GM19455 (cell line): ENCODE measurements around the gene HK2.

Experiments
- ATAC-seq: cut with Tn5 transposase; IDR thresholded peaks from one replicate; pipeline ENCODE4 v1.9.1; 2021; ENCODE audit not compliant: unreplicated experiment

The HK2 gene

DNA sequence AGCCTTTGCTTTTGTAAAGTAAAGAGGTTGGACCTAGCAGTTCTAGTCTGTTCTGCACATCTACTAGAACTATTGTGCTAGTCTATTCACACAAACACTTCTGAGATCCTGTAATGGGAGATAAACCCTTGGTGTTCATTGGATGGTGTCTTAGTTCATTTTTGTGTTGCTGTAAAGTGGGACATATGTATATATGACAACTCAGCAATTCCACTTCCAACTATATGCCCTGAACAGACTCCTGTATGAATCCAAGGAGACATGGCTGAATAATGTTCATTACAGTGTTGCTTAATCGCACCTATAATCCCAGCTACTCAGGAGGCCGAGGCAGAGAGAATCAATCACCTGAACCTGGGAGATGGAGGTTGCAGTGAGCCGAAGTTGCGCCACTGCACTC lies 23.3 kb downstream of the HK2 start:
- no peak for ATAC-seq

- ATAC-seq = no peak
Measured at GRCh38 chr2:74857725-74858124, 23.8 kb downstream of the HK2 start.

- ATAC-seq = no peak
Measured at GRCh38 chr2:74858281-74858680, 24.4 kb downstream of the HK2 start.

DNA sequence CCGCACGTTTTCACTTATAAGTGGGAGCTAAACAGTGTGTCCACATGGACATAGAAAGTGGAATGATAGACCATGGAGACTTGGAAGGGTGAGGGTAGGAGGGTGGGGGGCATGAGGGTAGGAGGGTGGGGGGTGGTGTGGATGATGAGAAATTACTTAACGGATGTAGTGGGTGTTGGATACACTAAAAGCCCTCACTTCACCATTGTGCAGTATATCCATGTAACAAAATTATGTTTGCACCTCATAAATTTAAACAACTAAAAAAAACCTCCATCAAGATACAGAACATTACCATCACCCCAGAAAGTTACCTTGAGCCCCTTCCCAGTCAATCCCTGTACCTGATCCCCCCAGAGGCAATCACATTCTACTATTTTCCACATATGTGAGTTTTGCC lies 26.2 kb downstream of the HK2 start:
- ATAC-seq = no peak

DNA sequence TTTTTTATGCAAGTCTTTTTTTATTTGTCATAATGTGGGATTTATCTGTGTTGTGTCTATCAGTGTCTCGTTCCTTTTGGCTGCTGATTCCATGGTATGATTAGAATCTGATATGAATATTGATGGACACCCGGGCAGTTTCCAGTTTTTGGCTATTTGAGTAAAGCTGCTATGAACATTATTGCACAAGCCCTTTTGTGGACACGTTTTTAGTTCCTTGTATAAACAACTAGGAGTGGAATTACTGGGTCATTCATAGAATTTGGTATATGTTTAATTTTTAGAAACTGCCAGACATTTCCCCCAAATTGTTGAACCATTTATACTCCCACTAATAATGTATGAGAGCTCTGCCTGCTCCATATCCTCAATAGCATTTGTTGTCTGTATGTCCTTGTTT lies 26.6 kb downstream of the HK2 start:
- ATAC-seq = no peak

DNA sequence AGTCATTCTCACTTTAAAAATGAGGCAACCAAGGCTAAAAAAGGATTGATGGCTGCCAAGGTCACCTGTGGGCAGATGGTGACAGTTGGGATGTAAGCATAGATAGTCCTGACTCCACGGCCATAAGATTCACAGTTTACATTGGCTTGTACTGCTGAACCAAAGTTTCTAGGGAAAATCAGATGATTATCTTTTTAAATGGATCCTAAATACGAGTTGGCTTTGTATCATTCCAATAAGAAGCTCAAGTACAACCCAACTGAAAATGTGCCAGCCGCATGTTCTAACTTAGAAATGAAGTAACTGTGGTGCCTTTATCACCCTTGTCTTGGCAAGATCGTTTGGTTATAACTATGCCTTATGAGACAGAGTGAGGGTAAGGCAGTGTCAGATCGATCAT lies 27.6 kb downstream of the HK2 start:
- no peak for ATAC-seq

DNA sequence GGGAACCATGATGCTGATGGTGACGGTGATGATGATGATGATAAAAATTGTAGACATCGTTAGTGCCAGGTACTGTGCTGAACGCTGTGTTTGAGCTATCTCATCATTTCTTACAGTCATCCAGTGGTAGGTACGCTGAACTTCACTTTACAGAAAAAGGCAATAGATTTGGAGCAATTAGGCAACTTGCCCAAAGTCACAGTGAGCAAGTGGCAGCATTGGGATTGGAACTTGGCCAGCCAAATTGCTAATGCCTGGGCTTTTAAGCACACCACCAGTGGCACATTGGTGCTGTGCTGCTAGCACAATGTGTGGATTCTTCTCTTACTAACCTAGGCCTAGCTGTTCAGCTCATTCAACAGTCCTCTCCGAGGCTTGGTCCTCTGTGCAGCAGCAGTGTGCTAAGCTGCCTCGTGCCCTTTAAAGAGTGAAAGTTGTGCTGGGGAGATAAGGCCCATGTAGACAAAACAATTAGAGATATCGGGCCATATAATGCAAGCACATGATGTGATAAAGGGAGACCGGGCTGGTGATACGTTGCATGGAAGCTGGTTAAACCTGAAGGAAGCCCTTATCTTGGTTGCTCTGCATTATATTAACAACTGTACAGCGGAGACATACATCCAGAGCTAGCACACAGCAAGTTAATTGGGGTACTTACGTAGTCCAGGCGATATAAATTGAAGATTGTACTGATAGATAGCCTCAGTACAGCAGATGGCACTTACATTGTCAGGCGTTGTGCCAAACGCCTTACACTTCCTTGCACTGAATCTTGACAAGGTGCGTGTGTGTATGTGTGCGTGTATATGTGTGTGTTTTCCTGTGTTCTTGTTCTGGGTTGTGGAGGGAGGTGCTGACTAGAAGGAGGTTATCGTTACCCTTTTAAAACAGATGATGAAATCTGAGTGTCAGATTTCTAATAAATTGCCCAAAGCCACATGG lies 28.4 kb downstream of the HK2 start:
- ATAC-seq = no peak

DNA sequence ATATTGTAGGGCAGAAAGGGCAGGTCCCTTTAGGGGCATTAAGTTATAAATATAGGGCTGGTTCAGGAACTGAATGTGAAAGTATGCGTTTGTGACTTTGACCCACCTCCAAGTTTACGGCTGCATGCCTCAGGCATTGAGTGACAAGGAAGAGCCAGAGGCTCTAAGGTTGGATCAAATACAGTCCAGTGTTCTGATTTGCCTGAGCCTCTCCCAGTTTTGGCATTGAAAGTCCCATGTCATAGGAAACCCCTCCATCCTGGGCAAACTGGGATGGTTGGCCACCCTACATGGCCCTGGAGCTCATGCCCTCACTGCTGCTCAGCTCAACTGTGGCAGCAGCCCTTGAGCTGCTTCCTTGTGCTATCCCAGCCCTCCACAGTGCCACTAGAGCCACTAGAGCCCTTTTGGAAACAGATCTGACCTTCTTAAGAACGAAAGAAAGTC lies 29.9 kb downstream of the HK2 start:
- no peak for ATAC-seq

DNA sequence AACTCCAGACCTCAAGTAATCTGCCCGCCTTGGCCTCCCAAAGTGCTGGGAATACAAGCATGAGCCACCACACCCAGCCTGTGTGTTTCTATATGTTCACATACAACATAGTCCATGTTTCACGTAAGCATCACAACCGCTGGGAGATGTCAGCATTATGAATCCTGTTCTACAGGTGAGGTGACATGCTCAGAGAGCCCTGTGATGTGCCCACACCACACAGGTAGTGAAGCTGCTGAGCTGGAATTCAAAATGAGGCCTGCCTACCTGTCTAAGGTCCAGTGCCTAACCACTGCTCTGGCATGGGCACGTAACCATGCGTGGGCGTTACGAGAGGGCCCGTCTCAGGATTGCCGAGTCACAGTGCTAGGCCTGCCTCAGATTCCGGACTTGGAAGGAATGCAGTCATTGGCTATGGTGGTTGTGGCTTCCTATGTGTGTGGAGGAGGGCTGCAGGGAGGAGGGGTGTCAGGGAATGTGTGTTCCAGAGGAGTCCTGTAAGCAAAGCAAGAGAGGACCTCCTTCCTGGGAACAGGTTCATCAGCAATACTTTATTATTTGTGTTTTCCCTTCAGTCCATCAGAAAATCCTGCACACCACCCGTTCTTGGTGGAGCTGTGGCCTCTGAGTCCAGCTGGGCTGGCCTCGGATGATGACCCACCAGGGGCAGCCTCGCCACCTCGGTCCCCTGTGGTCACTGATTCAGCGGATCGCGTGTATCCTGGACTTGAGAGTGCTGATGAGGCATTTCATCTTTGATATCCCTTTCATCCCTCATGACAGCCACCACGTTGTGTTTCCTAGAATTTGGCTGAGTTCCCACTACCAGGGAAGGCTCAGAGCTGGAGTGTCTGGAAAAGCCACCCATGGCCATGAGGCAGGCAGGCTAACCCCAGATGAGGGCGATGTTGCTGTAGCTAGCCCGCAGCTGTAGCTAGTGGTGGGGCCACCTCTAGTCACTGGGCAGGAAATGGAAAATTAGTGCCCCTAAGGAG lies 31.1 kb downstream of the HK2 start:
- no peak for ATAC-seq

DNA sequence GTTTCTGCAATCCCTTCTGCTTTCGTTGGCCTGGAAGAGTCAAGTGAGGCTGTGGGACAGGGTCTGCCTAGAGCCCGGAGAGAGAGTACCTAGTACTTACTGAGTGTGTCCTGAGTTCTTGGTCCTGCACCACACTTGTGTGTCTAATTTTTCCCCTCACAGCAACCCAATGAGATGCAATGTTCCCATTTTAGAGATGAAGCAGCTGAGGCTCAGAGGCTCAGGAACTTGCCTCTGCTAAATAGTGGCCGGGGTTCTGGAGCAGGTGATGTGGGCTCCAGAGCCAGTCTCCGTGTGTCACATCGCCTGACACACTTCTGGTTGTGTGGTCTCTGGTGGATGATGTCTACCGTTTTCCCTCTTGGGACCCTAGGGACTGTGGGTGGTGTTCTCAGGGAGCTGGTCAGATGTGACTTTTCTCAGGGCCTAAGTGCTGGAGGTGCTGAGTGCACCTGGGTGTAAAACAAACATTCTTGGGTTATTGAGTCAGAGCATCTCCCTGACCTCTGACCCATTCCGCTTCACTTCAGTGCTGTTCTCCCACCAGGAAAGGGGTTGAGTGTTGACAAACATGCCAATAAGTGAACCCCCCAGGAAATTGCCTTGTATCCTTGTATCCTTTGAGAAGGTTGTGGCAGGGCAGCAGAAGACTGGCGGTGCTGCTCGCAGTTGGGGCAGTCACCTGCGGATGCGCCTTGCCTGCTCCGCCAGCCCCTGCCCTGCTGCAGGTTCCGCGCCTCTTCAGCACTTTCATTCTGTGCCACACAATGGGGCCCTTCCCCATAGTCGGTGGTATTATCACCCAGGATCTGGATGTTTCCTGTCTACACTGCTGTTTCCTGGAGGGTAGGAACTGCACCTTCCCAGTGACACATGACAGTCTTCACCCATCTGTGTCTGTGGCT lies 32.1 kb downstream of the HK2 start:
- no peak for ATAC-seq

DNA sequence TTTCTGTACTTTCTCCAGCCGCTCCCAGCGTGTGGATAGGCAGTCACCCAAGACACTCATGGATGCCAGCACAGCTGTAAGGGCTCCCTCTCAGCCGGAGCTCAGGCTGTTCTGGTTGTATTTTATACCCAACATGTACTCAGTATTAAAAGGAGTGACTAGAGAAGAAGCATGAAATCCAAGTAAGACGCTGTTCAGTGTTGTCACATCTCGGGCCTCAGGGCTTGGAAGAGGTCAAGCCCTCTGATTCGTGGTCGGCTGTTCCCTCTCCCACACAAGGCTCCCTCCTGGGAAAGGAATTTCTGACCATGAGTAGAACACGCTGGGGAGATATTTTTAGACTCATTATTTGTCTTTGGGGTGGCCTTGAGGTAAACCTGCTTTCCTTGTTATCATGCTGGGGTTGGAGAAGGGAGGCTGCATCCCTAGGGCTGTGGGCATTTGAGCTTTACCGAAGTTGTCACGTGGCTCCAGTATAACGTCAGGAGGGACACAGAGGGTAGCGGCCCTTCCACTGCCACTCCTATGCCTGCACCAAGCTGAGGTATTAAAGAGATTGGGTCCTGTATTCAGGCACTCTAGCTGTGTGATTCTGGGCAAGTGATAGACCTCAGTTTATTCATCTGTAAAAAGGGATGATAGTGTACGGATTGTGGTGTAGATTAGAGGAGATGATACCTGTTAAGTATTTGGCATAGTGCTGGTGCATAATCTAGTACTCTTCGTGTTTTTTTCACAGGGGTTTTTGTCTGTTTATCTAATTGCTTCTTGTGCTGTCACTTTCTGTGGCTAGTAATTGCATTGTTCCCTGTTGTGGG lies 34.1 kb downstream of the HK2 start:
- no peak for ATAC-seq

DNA sequence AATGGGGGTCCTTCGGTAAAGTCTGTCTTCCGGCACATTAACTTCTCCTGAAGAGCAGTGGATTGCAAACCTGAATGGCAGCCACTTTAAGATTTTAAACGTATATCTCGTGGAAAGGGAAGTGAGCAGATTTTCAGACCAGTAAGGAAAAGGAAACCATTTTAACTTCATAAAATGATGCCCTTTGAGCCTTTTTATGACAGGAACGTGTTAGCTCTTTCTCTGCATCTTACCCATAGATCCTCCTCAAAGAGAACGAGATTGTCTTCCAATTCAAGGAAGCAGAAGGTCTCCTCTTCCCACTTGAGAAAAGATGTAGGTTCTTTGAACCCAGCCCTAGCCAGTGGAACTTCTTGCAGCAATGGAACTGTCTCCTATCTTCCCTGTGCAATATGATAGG lies 35.6 kb downstream of the HK2 start:
- no peak for ATAC-seq

GRCh38 chr2:74870951-74871350 lies 37.0 kb downstream of the HK2 start:
- no peak for ATAC-seq

GRCh38 chr2:74871414-74871813 lies 37.5 kb downstream of the HK2 start:
- no peak for ATAC-seq

DNA sequence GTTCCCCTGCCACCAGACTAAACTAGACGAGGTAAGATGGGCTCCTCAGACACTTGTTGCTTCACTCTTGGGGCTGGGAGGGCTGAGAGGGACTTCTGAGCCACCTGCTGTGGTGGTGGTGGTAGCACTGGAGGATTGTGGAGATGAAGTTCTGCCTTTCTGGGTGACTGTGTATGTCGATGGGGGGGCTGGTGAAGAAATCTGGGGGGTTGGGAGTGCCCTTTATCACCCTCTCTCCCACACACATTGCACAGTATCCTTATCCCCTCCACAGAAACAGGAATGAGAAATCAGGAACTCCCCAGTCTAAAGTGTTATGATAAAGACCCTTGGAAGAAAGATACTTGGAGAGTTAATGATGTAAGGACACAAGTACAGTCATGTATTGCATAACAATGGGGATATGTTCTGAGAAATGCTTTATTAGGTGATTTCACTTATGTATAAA lies 38.5 kb downstream of the HK2 start:
- ATAC-seq = no peak

GRCh38 chr2:74873012-74873665 lies 39.2 kb downstream of the HK2 start:
- ATAC-seq = no peak

GRCh38 chr2:74873678-74874640 lies 40.0 kb downstream of the HK2 start:
- ATAC-seq = no peak
